CD14-positive monocyte (primary cell): Measurements from ENCODE around the gene NUDC. TPM values are rescaled to one million over a fixed set of nuclear protein-coding genes. Genes with fewer than 3 reads are reported as not detected.
A peak's percentile ranks its signal among the peaks of the same experiment; 100 is the strongest.

Source experiments
- DNase-seq, 3 donors: peaks; one replicate each; pipeline ENCODE4 v3.0.0-alpha.2; 2011 to 2022
- H2AFZ ChIP-seq: 2 replicates; pipeline ENCODE4 v1.6.0; 2012; ENCODE audit warnings: mild to moderate bottlenecking, low read depth, low read length, inconsistent platforms; ENCODE audit not compliant: insufficient read depth, poor library complexity, severe bottlenecking
- H3K27ac ChIP-seq, 2 donors: 1 replicate in 1 of 2; 2 replicates in 1 of 2; pipeline ENCODE4 v1.5.1; 2012 to 2013; ENCODE audit warnings: low read length in 2 of 2, control low read depth in 1 of 2, inconsistent platforms in 1 of 2, low read depth in 1 of 2, mild to moderate bottlenecking in 1 of 2
- H3K27me3 ChIP-seq, 2 donors: one replicate each; pipeline versions ENCODE4 v1.6.0 to v1.6.1; 2011 to 2013; ENCODE audit warnings: low read length in 2 of 2; ENCODE audit not compliant: control insufficient read depth in 2 of 2, insufficient read depth in 2 of 2
- H3K36me3 ChIP-seq, 2 donors: replicated peaks in 1 of 2; 1 replicate in 1 of 2; 2 replicates in 1 of 2; pipeline versions ENCODE4 v1.5.1 to v1.6.1; 2012 to 2013; ENCODE audit warnings: low read length in 2 of 2, control low read depth in 1 of 2, inconsistent platforms in 1 of 2, mild to moderate bottlenecking in 1 of 2; ENCODE audit not compliant: insufficient read depth in 2 of 2, control insufficient read depth in 1 of 2
- H3K4me1 ChIP-seq, 2 donors: 1 replicate in 1 of 2; 2 replicates in 1 of 2; pipeline versions ENCODE4 v1.5.1 to v1.6.1; 2012 to 2013; ENCODE audit warnings: low read length in 2 of 2, control low read depth in 1 of 2, inconsistent platforms in 1 of 2, mild to moderate bottlenecking in 1 of 2, moderate library complexity in 1 of 2; ENCODE audit not compliant: insufficient read depth in 2 of 2, control insufficient read depth in 1 of 2
- H3K4me2 ChIP-seq: replicated peaks from 2 replicates; pipeline ENCODE3; 2012; ENCODE audit warnings: low read length, moderate library complexity, mild to moderate bottlenecking; ENCODE audit not compliant: poor library complexity, severe bottlenecking; ENCODE audit errors: extremely low read depth
- H3K4me3 ChIP-seq, 3 experiments: fragments of 200-600 bp in 1 of 3; sonication (generic) in 1 of 3; replicated peaks in 1 of 3; 1 replicate in 2 of 3; 2 replicates in 1 of 3; pipeline ENCODE4 v1.5.1; 2011 to 2013; ENCODE audit warnings: low read length in 3 of 3, mild to moderate bottlenecking in 3 of 3, control low read depth in 2 of 3, low read depth in 2 of 3, inconsistent platforms in 1 of 3, moderate library complexity in 1 of 3
- H3K79me2 ChIP-seq: 2 replicates; pipeline ENCODE4 v1.6.0; 2012; ENCODE audit warnings: mild to moderate bottlenecking, control low read depth, inconsistent platforms, low read length, moderate library complexity; ENCODE audit not compliant: insufficient read depth
- H3K9ac ChIP-seq: 2 replicates; pipeline ENCODE4 v1.6.0; 2017; ENCODE audit warnings: low read length, mild to moderate bottlenecking; ENCODE audit not compliant: insufficient read depth, poor library complexity, severe bottlenecking
- H3K9me3 ChIP-seq, 2 donors: replicated peaks in 1 of 2; 1 replicate in 1 of 2; 2 replicates in 1 of 2; pipeline versions ENCODE4 v1.5.1 to v1.6.1; 2012 to 2013; ENCODE audit warnings: low read length in 2 of 2, control low read depth in 1 of 2; ENCODE audit not compliant: control insufficient read depth in 1 of 2, insufficient read depth in 1 of 2
- H4K20me1 ChIP-seq: 2 replicates; pipeline ENCODE4 v1.6.0; 2012; ENCODE audit warnings: mild to moderate bottlenecking, low read length, control low read depth, moderate library complexity; ENCODE audit not compliant: insufficient read depth
- H3K27ac Mint-ChIP-seq, 7 donors: one replicate each; pipeline ENCODE4 v1.8.0; 2020; ENCODE audit warnings: mild to moderate bottlenecking in 7 of 7, mixed read lengths in 7 of 7, moderate library complexity in 6 of 7, inconsistent platforms in 2 of 7
- H3K27me3 Mint-ChIP-seq, 3 donors: one replicate each; pipeline ENCODE4 v1.8.0; 2021 to 2022; ENCODE audit warnings: low read depth in 3 of 3, mild to moderate bottlenecking in 3 of 3, mixed read lengths in 3 of 3, moderate library complexity in 3 of 3, inconsistent platforms in 1 of 3
- H3K36me3 Mint-ChIP-seq, 2 donors: one replicate each; pipeline ENCODE4 v1.8.0; 2020; ENCODE audit warnings: mixed read lengths in 2 of 2, inconsistent platforms in 1 of 2, mild to moderate bottlenecking in 1 of 2
- H3K4me1 Mint-ChIP-seq: one replicate; pipeline ENCODE4 v1.8.0; 2020; ENCODE audit warnings: mild to moderate bottlenecking, mixed read lengths
- H3K4me3 Mint-ChIP-seq, 2 donors: one replicate each; pipeline ENCODE4 v1.8.0; 2020; ENCODE audit warnings: mild to moderate bottlenecking in 2 of 2, mixed read lengths in 2 of 2, moderate library complexity in 1 of 2
- H3K9me3 Mint-ChIP-seq, 7 donors: one replicate each; pipeline ENCODE4 v1.8.0; 2020 to 2022; ENCODE audit warnings: mixed read lengths in 7 of 7, mild to moderate bottlenecking in 6 of 7, moderate library complexity in 6 of 7, inconsistent platforms in 2 of 7
- CTCF ChIP-seq: fragments of 200-600 bp; IDR thresholded peaks from one replicate; pipeline ENCODE4 v1.8.0; 2022; ENCODE audit warnings: antibody characterized with exemption, mild to moderate bottlenecking
- WGBS: methylation state at CpG from one replicate; pipeline ENCODE4 v1.1.5; 2013; ENCODE audit warnings: missing lambda C conversion rate; ENCODE audit not compliant: insufficient coverage; 5-methylcytosine and 5-hydroxymethylcytosine counted together
- intact Hi-C, 2 donors: fragments of 100-400 bp; cut with micrococcal nuclease; formaldehyde crosslinking; loops; one replicate each; pipeline versions ENCODE4 v1.15.0 to v1.15.1; 2023
- polyA plus RNA-seq, 3 donors: library from polyadenylated mRNA; depleted of rRNA in 1 of 3; unstranded in 2 of 3; stranded (reverse) in 1 of 3; fragments of 300-500 nt in 2 of 3; fragments of >200 nt in 1 of 3; fragmentation: Illumina TruSeq in 2 of 3; gene quantifications; 1 replicate in 2 of 3; 2 replicates in 1 of 3; pipeline ENCODE4 v1.2.3, GENCODE V29; 2012 to 2021

Gene NUDC
- polyA plus RNA-seq, 3 donors = 28.3 to 58.3 (median 47.4) TPM

GRCh38 chr1:26991310-26992116 is 70.0 kb downstream of the NUDC start:
- DNase-seq = peak; percentile 76 to 90 (median 81)
- Histone ChIP-seq H3K4me3 (peak overlapping the region in 1 of 3 experiments; percentile 37), H2AFZ (no peak overlapping the region), H3K4me2 (peak overlapping the region; percentile 24), H3K9ac (no peak overlapping the region), H3K79me2 (no peaks in the 10 kb centered on the region), H3K27ac (no peak overlapping the region), H3K9me3 (peaks cover 0 to 3% of the 10 kb centered on the region in 2 donors), H3K4me1 (peaks cover 31 to 41% of the 10 kb centered on the region in 2 donors), H3K36me3 (no peaks in the 10 kb centered on the region), H3K27me3 (peaks cover 28 to 52% of the 10 kb centered on the region in 2 donors), H4K20me1 (no peaks in the 10 kb centered on the region)
- peaks cover 12 to 16% of the 10 kb centered on the region in 2 donors for H3K36me3 Mint-ChIP-seq
- H3K4me3 Mint-ChIP-seq = peak overlapping the region; percentile 61 to 87
- peak overlapping the region in 5 of 7 donors; percentile 62 to 89 (median 87) for H3K27ac Mint-ChIP-seq
- peaks cover 0 to 19% (median 7%) of the 10 kb centered on the region in 7 donors for H3K9me3 Mint-ChIP-seq
- TF ChIP-seq CTCF = no peak
- peaks cover 38% of the 10 kb centered on the region for H3K4me1 Mint-ChIP-seq
- WGBS = 55% methylated on average over 4 of the region's 10 CpGs
- peaks cover 58 to 70% (median 59%) of the 10 kb centered on the region in 3 donors for H3K27me3 Mint-ChIP-seq
- intact Hi-C loops = no loop called here

DNA sequence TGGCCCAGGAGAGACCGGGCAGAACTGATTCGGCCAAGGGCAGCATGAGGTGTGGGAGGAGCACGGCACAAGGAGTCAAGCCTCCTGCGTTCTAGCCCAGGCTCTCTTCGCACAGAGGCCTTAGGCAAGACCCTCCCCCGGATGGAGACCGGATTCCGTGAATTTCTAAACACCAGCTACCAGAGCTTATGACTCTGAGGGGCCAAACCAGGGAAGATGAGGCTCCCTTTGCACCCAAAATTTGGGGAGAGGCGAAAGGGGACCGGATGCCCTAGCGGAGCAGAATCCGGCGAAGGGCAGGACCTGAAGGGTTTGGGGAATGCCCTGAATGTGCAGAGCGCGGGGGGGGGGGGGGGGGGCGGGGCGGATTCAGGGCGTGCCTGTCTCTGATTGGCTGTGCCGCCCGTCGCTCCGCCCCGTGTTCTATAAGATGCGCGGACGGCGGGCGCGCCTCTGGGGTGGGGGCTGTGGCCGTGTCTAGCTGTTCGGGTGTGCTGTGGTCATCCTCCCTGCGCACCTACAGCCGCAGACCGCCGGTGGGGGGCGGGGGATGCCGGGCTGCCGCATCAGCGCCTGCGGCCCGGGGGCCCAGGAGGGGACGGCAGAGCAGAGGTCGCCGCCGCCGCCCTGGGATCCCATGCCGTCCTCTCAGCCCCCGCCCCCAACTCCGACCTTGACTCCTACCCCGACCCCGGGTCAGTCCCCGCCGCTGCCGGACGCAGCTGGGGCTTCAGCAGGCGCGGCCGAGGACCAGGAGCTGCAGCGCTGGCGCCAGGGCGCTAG is 71.9 kb downstream of the NUDC start, which contains the start of gene TRNP1:
TSS of gene TRNP1 (plus strand) at position 456 of the 783 bp plus-strand sequence. CDS start at position 551, 95 bp downstream.
- peak within 1 kb of the TSS; percentile 83 to 91 for H3K4me3 Mint-ChIP-seq
- intact Hi-C loops = no loop called here
- Histone ChIP-seq H3K9me3 (peaks cover 0 to 3% of the 10 kb centered on the region in 2 donors), H3K4me1 (peaks cover 40 to 54% of the 10 kb centered on the region in 2 donors), H3K36me3 (no peaks in the 10 kb centered on the region), H4K20me1 (no peaks in the 10 kb centered on the region), H3K9ac (peak within 1 kb of the TSS; percentile 40), H3K27me3 (peaks cover 28 to 56% of the 10 kb centered on the region in 2 donors), H3K79me2 (no peaks in the 10 kb centered on the region), H3K4me2 (peak within 1 kb of the TSS; percentile 90), H3K27ac (no peak within 1 kb of the TSS), H2AFZ (peak within 1 kb of the TSS; percentile 80), H3K4me3 (peak within 1 kb of the TSS; percentile 19 to 74 (median 43))
- TF ChIP-seq CTCF = no peak
- peaks cover 0 to 19% (median 7%) of the 10 kb centered on the region in 7 donors for H3K9me3 Mint-ChIP-seq
- H3K27ac Mint-ChIP-seq = peak within 1 kb of the TSS in 5 of 7 donors; percentile 53 to 80 (median 76)
- peaks cover 12 to 18% of the 10 kb centered on the region in 2 donors for H3K36me3 Mint-ChIP-seq
- under 1% methylated on average over 36 of the region's 61 CpGs for WGBS
- H3K27me3 Mint-ChIP-seq = peaks cover 63 to 78% (median 68%) of the 10 kb centered on the region in 3 donors
- H3K4me1 Mint-ChIP-seq = peaks cover 50% of the 10 kb centered on the region
- DNase-seq = peak; percentile 55 to 73 (median 70)
